KOPT-K1 (cell line): ENCODE data around the gene CEP55.

Experiments used
- H3K27ac ChIP-seq: fragments of 200-600 bp; sonication (generic); 2 replicates; pipeline ENCODE4 v1.5.1; 2016; ENCODE audit warnings: antibody characterized with exemption, mild to moderate bottlenecking, low read depth, low read length; ENCODE audit not compliant: poor library complexity, severe bottlenecking
- H3K36me3 ChIP-seq: fragments of 200-600 bp; sonication (generic); 2 replicates; pipeline ENCODE4 v1.5.1; 2017; ENCODE audit warnings: antibody characterized with exemption, mild to moderate bottlenecking, low read length, moderate library complexity; ENCODE audit not compliant: insufficient read depth
- H3K9me3 ChIP-seq: fragments of 200-600 bp; sonication (generic); 2 replicates; pipeline ENCODE4 v1.5.1; 2017; ENCODE audit warnings: antibody characterized with exemption, low read length, mild to moderate bottlenecking; ENCODE audit not compliant: insufficient read depth, poor library complexity, severe bottlenecking

Gene CEP55

DNA sequence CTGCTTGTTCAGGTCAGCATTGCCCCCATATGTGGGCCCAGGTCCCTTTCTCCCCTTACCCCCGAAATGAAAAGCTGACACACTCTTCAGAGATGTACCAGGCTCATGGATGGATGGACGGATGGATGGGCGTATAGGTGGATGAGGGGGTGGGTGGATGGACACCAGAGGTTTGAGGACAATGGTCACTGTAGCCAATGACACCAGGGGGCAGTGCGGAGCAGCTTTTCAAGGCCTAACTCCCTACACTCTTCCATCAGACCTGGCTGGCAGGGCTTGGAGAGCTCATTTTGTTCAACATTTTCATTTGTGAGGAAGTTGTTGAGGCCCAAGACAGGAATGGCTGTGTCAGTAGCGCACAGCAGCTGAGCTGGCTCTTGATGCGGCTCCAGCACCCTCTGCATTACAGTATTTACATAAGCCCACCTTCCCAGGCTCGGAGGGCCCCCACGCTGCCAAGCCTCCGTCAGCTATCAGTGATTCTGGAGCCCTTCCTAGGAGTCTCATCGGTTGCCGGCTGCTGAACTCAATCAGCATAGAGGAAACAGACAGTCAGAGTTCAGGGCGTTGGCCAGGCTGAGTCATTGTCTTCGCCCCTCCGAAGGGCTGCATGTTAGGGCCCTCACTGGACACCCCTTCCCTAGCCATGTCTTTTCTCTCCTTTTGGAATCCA is 58.5 kb downstream of the CEP55 start:
- Histone ChIP-seq H3K27ac (no peak overlapping the region), H3K36me3 (no peaks in the 10 kb centered on the region)

GRCh38 chr10:93559490-93559889 is 63.1 kb downstream of the CEP55 start:
- Histone ChIP-seq H3K27ac (no peak overlapping the region), H3K36me3 (no peaks in the 10 kb centered on the region), H3K9me3 (no peaks in the 10 kb centered on the region)

More for the DNA sequence above, 58.5 kb downstream of the CEP55 start:
- no peaks in the 10 kb centered on the region for H3K9me3 ChIP-seq

- H3K27ac ChIP-seq, result no peak overlapping the region
- H3K9me3 ChIP-seq, result no peaks in the 10 kb centered on the region
- no peaks in the 10 kb centered on the region for H3K36me3 ChIP-seq
Measured at GRCh38 chr10:93560541-93560940, 64.1 kb downstream of the CEP55 start.

- Histone ChIP-seq H3K27ac (no peak overlapping the region), H3K36me3 (no peaks in the 10 kb centered on the region), H3K9me3 (no peaks in the 10 kb centered on the region)
Measured at GRCh38 chr10:93565446-93565845, 69.0 kb downstream of the CEP55 start.

GRCh38 chr10:93566435-93567276 is 70.2 kb downstream of the CEP55 start, which contains the start of gene FFAR4:
Gene FFAR4 (plus strand): TSS chr10:93566665. CDS start chr10:93566721, 56 bp downstream.
- H3K9me3 ChIP-seq, result no peaks in the 10 kb centered on the region
- no peaks in the 10 kb centered on the region for H3K36me3 ChIP-seq
- no peak within 1 kb of the TSS for H3K27ac ChIP-seq

GRCh38 chr10:93567277-93568104 is 71.1 kb downstream of the CEP55 start:
- H3K36me3 ChIP-seq, result no peaks in the 10 kb centered on the region
- H3K9me3 ChIP-seq, result no peaks in the 10 kb centered on the region
- no peak overlapping the region for H3K27ac ChIP-seq

DNA sequence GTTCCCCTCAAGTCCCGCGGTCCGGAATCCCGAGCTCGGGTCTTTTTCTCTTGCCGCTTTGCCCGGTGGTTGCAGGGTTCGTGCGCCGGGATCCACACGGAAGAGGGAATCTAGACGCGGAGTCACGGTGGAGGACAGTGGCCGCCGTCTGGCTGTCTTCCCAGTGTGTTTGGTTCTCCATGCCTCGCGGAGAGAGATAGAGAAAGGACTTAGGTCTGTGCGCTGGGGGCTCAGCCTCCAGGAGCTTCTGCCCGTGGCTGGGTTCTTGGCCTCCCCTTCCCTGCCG is 71.6 kb downstream of the CEP55 start:
- Histone ChIP-seq H3K9me3 (no peaks in the 10 kb centered on the region), H3K27ac (no peak overlapping the region), H3K36me3 (no peaks in the 10 kb centered on the region)

- no peaks in the 10 kb centered on the region for H3K36me3 ChIP-seq
- no peaks in the 10 kb centered on the region for H3K9me3 ChIP-seq
- no peak overlapping the region for H3K27ac ChIP-seq
Measured at GRCh38 chr10:93570383-93570782, 74.0 kb downstream of the CEP55 start.

DNA sequence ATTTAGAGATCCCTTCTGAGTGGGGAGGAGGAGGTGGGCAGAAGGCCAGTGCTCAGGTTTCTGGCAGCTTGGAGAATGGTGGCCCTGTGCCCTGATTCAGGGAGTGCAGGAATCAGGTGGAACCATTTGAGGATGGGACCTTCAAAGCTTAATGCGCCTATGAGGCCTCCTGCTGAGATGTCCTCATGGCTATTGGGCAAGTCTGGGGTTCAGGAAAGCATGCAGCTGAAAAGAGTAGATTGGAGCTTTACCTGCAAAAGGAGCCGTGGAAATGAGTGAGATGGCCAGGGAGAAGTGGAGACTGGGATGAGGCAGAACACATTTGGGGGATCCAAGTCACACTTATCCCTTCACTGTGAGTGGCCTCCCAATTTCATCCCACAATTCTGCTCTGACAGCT is 76.2 kb downstream of the CEP55 start:
- no peak overlapping the region for H3K27ac ChIP-seq
- no peaks in the 10 kb centered on the region for H3K36me3 ChIP-seq
- no peaks in the 10 kb centered on the region for H3K9me3 ChIP-seq

GRCh38 chr10:93573051-93573909 is 76.9 kb downstream of the CEP55 start:
- no peaks in the 10 kb centered on the region for H3K9me3 ChIP-seq
- H3K36me3 ChIP-seq, result no peaks in the 10 kb centered on the region
- no peak overlapping the region for H3K27ac ChIP-seq

DNA sequence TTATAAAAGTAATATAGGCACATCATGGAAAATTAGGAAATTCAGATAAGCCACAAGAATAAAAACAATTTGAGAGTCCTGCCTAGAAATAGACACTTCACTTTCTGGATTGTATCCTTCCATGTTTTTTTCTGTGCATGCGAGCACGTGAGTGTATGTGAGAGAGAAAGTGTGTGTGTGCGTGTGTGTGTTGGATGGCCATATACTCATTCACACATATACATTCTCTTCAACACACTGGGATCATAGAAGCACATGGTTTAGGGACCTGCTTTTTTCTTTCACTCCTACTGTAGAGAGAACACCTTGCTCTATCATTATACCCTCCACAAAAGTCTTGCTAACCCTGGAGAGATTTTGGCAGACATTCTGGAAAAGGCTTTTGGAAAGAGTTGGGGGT is 77.5 kb downstream of the CEP55 start:
- H3K9me3 ChIP-seq, result no peaks in the 10 kb centered on the region
- no peak overlapping the region for H3K27ac ChIP-seq

DNA sequence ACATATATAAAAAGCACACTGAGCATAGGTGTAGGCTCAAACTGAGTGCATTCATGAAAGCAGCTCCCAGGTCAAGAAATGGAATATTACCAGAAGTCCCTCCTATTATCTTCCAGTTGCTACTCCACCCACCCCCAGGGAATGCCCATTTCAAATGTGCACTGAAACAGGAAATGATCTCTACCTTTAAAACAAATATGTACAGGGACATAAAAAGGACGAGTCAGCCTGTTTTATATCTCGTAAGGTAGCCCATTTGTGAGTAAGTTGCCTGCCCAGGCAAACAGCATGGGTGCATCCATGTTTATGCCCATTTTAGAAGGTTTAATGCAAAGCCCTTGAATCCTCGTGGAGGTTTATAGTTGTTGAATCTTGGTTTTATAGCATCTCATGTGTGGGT is 80.5 kb downstream of the CEP55 start:
- Histone ChIP-seq H3K36me3 (no peaks in the 10 kb centered on the region), H3K27ac (no peak overlapping the region), H3K9me3 (peaks cover 13% of the 10 kb centered on the region)

More for the DNA sequence above, 77.5 kb downstream of the CEP55 start:
- H3K36me3 ChIP-seq, result no peaks in the 10 kb centered on the region

- H3K9me3 ChIP-seq, result peaks cover 13% of the 10 kb centered on the region
- H3K36me3 ChIP-seq, result no peaks in the 10 kb centered on the region
- H3K27ac ChIP-seq, result no peak overlapping the region
Measured at GRCh38 chr10:93577565-93577964, 81.2 kb downstream of the CEP55 start.
